OCI-LY7 (cell line): ENCODE measurements around the gene PRKG1. TPM values are rescaled to one million over a fixed set of nuclear protein-coding genes. Genes with fewer than 3 reads are reported as not detected.

Source experiments
- BruUV-seq: library from RNA; stranded (reverse); fragments of 400-500 nt; replicated peaks from 2 replicates; lab custom pipeline; 2021; lab: Mats Ljungman, UMichigan
- CTCF ChIA-PET: fragments of 300-600 bp; sonication (Branson Sonifier 250); formaldehyde crosslinking; loops from one replicate; lab custom pipeline; 2022; ENCODE audit warnings: antibody characterized with exemption; ENCODE audit not compliant: unreplicated experiment; lab: Charles Lee
- POLR2A ChIA-PET: fragments of 300-600 bp; sonication (Branson Sonifier 250); formaldehyde crosslinking; loops from one replicate; lab custom pipeline; 2022; ENCODE audit warnings: antibody characterized with exemption; lab: Charles Lee
- DNase-seq: peaks from one replicate; pipeline ENCODE4 v3.0.0-alpha.2; 2015; ENCODE audit warnings: low spot score
- H2AFZ ChIP-seq: fragments of 200-600 bp; sonication (generic), shearing (Covaris generic); 2 replicates; pipeline ENCODE4 v1.6.1; 2014; ENCODE audit warnings: mild to moderate bottlenecking, antibody characterized with exemption, low read length, moderate library complexity
- H3K27ac ChIP-seq: fragments of 200-600 bp; sonication (generic); 2 replicates; pipeline ENCODE4 v1.5.1; 2014; ENCODE audit warnings: mixed run types, low read depth, mild to moderate bottlenecking, moderate library complexity, low read length, inconsistent platforms; ENCODE audit not compliant: poor library complexity, severe bottlenecking
- H3K36me3 ChIP-seq: fragments of 200-600 bp; sonication (generic); 2 replicates; pipeline ENCODE4 v1.6.1; 2014; ENCODE audit warnings: mild to moderate bottlenecking, antibody characterized with exemption, low read length, moderate library complexity, mixed read lengths; ENCODE audit not compliant: insufficient read depth
- H3K4me1 ChIP-seq: fragments of 200-600 bp; sonication (generic); 2 replicates; pipeline ENCODE4 v1.5.1; 2014; ENCODE audit warnings: mild to moderate bottlenecking, low read length; ENCODE audit not compliant: insufficient read depth, poor library complexity, severe bottlenecking
- H3K4me2 ChIP-seq: fragments of 200-600 bp; sonication (generic); 2 replicates; pipeline ENCODE4 v1.6.1; 2014; ENCODE audit warnings: mild to moderate bottlenecking, low read length
- H3K4me3 ChIP-seq: fragments of 200-600 bp; sonication (generic); 2 replicates; pipeline ENCODE4 v1.5.1; 2014; ENCODE audit warnings: mild to moderate bottlenecking, low read depth, low read length; ENCODE audit not compliant: poor library complexity, severe bottlenecking
- H3K79me2 ChIP-seq: fragments of 200-600 bp; sonication (generic); 2 replicates; pipeline ENCODE4 v1.6.1; 2016; ENCODE audit warnings: low read depth, mild to moderate bottlenecking, low read length, moderate library complexity, mixed read lengths; ENCODE audit not compliant: insufficient read depth
- H3K9me2 ChIP-seq: fragments of 200-600 bp; sonication (generic); 2 replicates; pipeline ENCODE4 v1.6.1; 2016; ENCODE audit warnings: mild to moderate bottlenecking, low read length, mixed read lengths; ENCODE audit not compliant: insufficient read depth
- H3K9me3 ChIP-seq: fragments of 200-600 bp; sonication (generic); 2 replicates; pipeline ENCODE4 v1.6.1; 2014; ENCODE audit warnings: mild to moderate bottlenecking, mixed run types, low read length, mixed read lengths
- H4K20me1 ChIP-seq: fragments of 200-600 bp; sonication (generic); 2 replicates; pipeline ENCODE4 v1.6.1; 2014; ENCODE audit warnings: mild to moderate bottlenecking, antibody characterized with exemption, low read length, moderate library complexity, mixed read lengths; ENCODE audit not compliant: insufficient read depth
- CTCF ChIP-seq: fragments of 200-600 bp; sonication (generic); conservative IDR thresholded peaks from 2 replicates; pipeline ENCODE4 v1.5.1; 2014; ENCODE audit warnings: mild to moderate bottlenecking, antibody characterized with exemption, low read length, moderate library complexity, mixed read lengths
- EZH2phosphoT487 ChIP-seq: fragments of 200-600 bp; sonication (generic); IDR thresholded peaks from 2 replicates; pipeline ENCODE4 v1.6.1; 2018; ENCODE audit warnings: low read depth, borderline replicate concordance, mild to moderate bottlenecking, mixed run types, antibody characterized with exemption, low read length, moderate library complexity, mixed read lengths
- intact Hi-C: fragments of 100-400 bp; cut with micrococcal nuclease; formaldehyde crosslinking; loops from one replicate; pipeline ENCODE4 v1.10.0; 2022; ENCODE audit not compliant: unreplicated experiment
- total RNA-seq, 2 experiments: library from RNA; depleted of rRNA in 1 of 2; stranded (reverse); fragments of >200 nt in 1 of 2; shearing (Covaris generic) in 1 of 2; gene quantifications; 2 replicates each; pipeline ENCODE4 v1.2.3, GENCODE V29; 2014 to 2022

Gene PRKG1
- total RNA-seq, 2 experiments from 2014 or later, result not detected

GRCh38 chr10:52077814-52078213 lies 1003.5 kb downstream of the PRKG1 start:
- TF ChIP-seq EZH2phosphoT487, result no peak
- no peak for TF ChIP-seq CTCF
- CTCF ChIA-PET, result no interaction called here

GRCh38 chr10:52078397-52078937 lies 1004.2 kb downstream of the PRKG1 start:
- ChIA-PET POLR2A (no interaction called here), CTCF (no interaction called here)
- no peaks in the 10 kb centered on the region for H3K4me1 ChIP-seq
- no peaks in the 10 kb centered on the region for H3K9me3 ChIP-seq
- H2AFZ ChIP-seq, result no peak overlapping the region
- no peak overlapping the region for H3K27ac ChIP-seq
- H4K20me1 ChIP-seq, result no peaks in the 10 kb centered on the region
- intact Hi-C loops, result no loop called here
- no peaks in the 10 kb centered on the region for H3K36me3 ChIP-seq
- TF ChIP-seq EZH2phosphoT487, result no peak
- no peak for TF ChIP-seq CTCF
- no TSS peak for BruUV-seq
- H3K79me2 ChIP-seq, result no peaks in the 10 kb centered on the region
- H3K4me3 ChIP-seq, result no peak overlapping the region
- H3K4me2 ChIP-seq, result no peak overlapping the region
- no peaks in the 10 kb centered on the region for H3K9me2 ChIP-seq
- no peak for DNase-seq

More at GRCh38 chr10:52077814-52078213, 1003.5 kb downstream of the PRKG1 start:
- H3K27ac ChIP-seq, result no peak overlapping the region
- no TSS peak for BruUV-seq
- intact Hi-C loops, result no loop called here
- no peak overlapping the region for H2AFZ ChIP-seq
- POLR2A ChIA-PET, result interaction anchor here (0.6 kb wide), 1 partner anchor 21 kb away, joined by 3 read pairs; no protein-coding TSS in a partner anchor
- no peaks in the 10 kb centered on the region for H4K20me1 ChIP-seq
- H3K36me3 ChIP-seq, result no peaks in the 10 kb centered on the region
- H3K9me2 ChIP-seq, result no peaks in the 10 kb centered on the region
- H3K4me3 ChIP-seq, result no peak overlapping the region
- no peak for DNase-seq
- H3K79me2 ChIP-seq, result no peaks in the 10 kb centered on the region
- no peaks in the 10 kb centered on the region for H3K9me3 ChIP-seq
- H3K4me2 ChIP-seq, result no peak overlapping the region
- H3K4me1 ChIP-seq, result no peaks in the 10 kb centered on the region

- H4K20me1 ChIP-seq, result no peaks in the 10 kb centered on the region
- no peaks in the 10 kb centered on the region for H3K9me3 ChIP-seq
- TF ChIP-seq EZH2phosphoT487 (no peak), CTCF (no peak)
- no peak overlapping the region for H3K4me3 ChIP-seq
- H3K36me3 ChIP-seq, result no peaks in the 10 kb centered on the region
- H3K4me2 ChIP-seq, result no peak overlapping the region
- H2AFZ ChIP-seq, result no peak overlapping the region
- H3K4me1 ChIP-seq, result no peaks in the 10 kb centered on the region
- DNase-seq, result no peak
- no peaks in the 10 kb centered on the region for H3K9me2 ChIP-seq
- intact Hi-C loops, result no loop called here
- no peak overlapping the region for H3K27ac ChIP-seq
- CTCF ChIA-PET, result no interaction called here
- POLR2A ChIA-PET, result no interaction called here
- H3K79me2 ChIP-seq, result no peaks in the 10 kb centered on the region
- BruUV-seq, result no TSS peak
These were observed 1008.0 kb downstream of the PRKG1 start for GRCh38 chr10:52082307-52082706.
